SK-N-MC (cell line): ENCODE data around the gene KIF26B.
"Not testable (repeated sequence)": the region's sequence is repeated elsewhere in the genome, so short reads cannot be mapped to it uniquely, and the experiment has no call there.

Experiments
- DNase-seq: peaks from one replicate; pipeline ENCODE4 v3.0.0-alpha.2; 2011; ENCODE audit warnings: low read depth, low spot score
- H3K27ac ChIP-seq: fragments of 200-600 bp; sonication (generic); 2 replicates; pipeline ENCODE4 v1.5.1; 2016; ENCODE audit warnings: mixed run types
- H3K36me3 ChIP-seq: fragments of 200-600 bp; sonication (generic); 2 replicates; pipeline ENCODE4 v1.6.1; 2017; ENCODE audit warnings: antibody characterized with exemption, low read length, mixed read lengths; ENCODE audit not compliant: insufficient read depth
- H3K4me3 ChIP-seq: fragments of 200-600 bp; sonication (generic); 2 replicates; pipeline ENCODE4 v1.5.1; 2016
- H3K9ac ChIP-seq: fragments of 200-600 bp; sonication (generic); 2 replicates; pipeline ENCODE4 v1.8.0; 2017; ENCODE audit warnings: mixed run types, mixed read lengths; ENCODE audit not compliant: insufficient read length
- H3K9me3 ChIP-seq: fragments of 200-600 bp; sonication (generic); 2 replicates; pipeline ENCODE4 v1.6.1; 2017; ENCODE audit warnings: low read depth, mild to moderate bottlenecking, antibody characterized with exemption, low read length, moderate library complexity, mixed read lengths
- EZH2 ChIP-seq: fragments of 200-600 bp; sonication (generic); IDR thresholded peaks from one replicate; pipeline ENCODE4 v1.6.1; 2017; ENCODE audit warnings: antibody characterized with exemption
- FOXP2 ChIP-seq: optimal IDR thresholded peaks from 2 replicates; pipeline ENCODE3; 2011; ENCODE audit warnings: mild to moderate bottlenecking, moderate library complexity; ENCODE audit not compliant: insufficient read depth; ENCODE audit errors: extremely low read length, control extremely low read depth
- POLR2AphosphoS5 ChIP-seq: IDR thresholded peaks from 2 replicates; pipeline ENCODE4 v1.6.1; 2012; ENCODE audit warnings: mild to moderate bottlenecking, low read depth, low read length, borderline replicate concordance

The KIF26B gene

GRCh38 chr1:245656189-245656717, 501.5 kb downstream of the KIF26B start:
- Histone ChIP-seq H3K4me3 (no peak overlapping the region), H3K9me3 (no peaks in the 10 kb centered on the region), H3K9ac (no peak overlapping the region), H3K36me3 (no peaks in the 10 kb centered on the region), H3K27ac (no peak overlapping the region)
- no peak for DNase-seq
- TF ChIP-seq EZH2 (no peak), POLR2AphosphoS5 (no peak)

GRCh38 chr1:245657371-245657770, 502.6 kb downstream of the KIF26B start:
- TF ChIP-seq EZH2 (no peak), FOXP2 (no peak), POLR2AphosphoS5 (no peak)
- no peak overlapping the region for H3K27ac ChIP-seq

GRCh38 chr1:245663373-245663772, 508.6 kb downstream of the KIF26B start:
- Histone ChIP-seq H3K36me3 (no peaks in the 10 kb centered on the region), H3K4me3 (no peak overlapping the region), H3K27ac (no peak overlapping the region), H3K9me3 (no peaks in the 10 kb centered on the region), H3K9ac (no peak overlapping the region)
- DNase-seq: no peak
- TF ChIP-seq EZH2: no peak
- no peak for TF ChIP-seq FOXP2

More at GRCh38 chr1:245657371-245657770, 502.6 kb downstream of the KIF26B start:
- H3K36me3 ChIP-seq: no peaks in the 10 kb centered on the region
- no peak overlapping the region for H3K4me3 ChIP-seq
- no peak for DNase-seq
- no peaks in the 10 kb centered on the region for H3K9me3 ChIP-seq
- H3K9ac ChIP-seq: no peak overlapping the region

- Histone ChIP-seq H3K4me3 (no peak overlapping the region), H3K9ac (no peak overlapping the region), H3K36me3 (no peaks in the 10 kb centered on the region), H3K27ac (no peak overlapping the region), H3K9me3 (no peaks in the 10 kb centered on the region)
- TF ChIP-seq EZH2: no peak
- no peak for TF ChIP-seq POLR2AphosphoS5
- no peak for TF ChIP-seq FOXP2
- no peak for DNase-seq
These were observed 509.1 kb downstream of the KIF26B start for GRCh38 chr1:245663841-245664240.

- no peak for TF ChIP-seq FOXP2
- TF ChIP-seq POLR2AphosphoS5: no peak
- no peak for TF ChIP-seq EZH2
- H3K27ac ChIP-seq: no peak overlapping the region
- DNase-seq: no peak
- no peak overlapping the region for H3K9ac ChIP-seq
- no peaks in the 10 kb centered on the region for H3K9me3 ChIP-seq
- no peak overlapping the region for H3K4me3 ChIP-seq
- no peaks in the 10 kb centered on the region for H3K36me3 ChIP-seq
These were observed 511.6 kb downstream of the KIF26B start for GRCh38 chr1:245666412-245666811.

GRCh38 chr1:245671349-245671748, 516.6 kb downstream of the KIF26B start:
- Histone ChIP-seq H3K27ac (no peak overlapping the region), H3K9ac (no peak overlapping the region), H3K9me3 (no peaks in the 10 kb centered on the region), H3K4me3 (no peak overlapping the region), H3K36me3 (no peaks in the 10 kb centered on the region)
- no peak for DNase-seq
- no peak for TF ChIP-seq POLR2AphosphoS5
- TF ChIP-seq EZH2: no peak
- TF ChIP-seq FOXP2: no peak

GRCh38 chr1:245671966-245672767, 517.4 kb downstream of the KIF26B start:
- H3K36me3 ChIP-seq: no peaks in the 10 kb centered on the region
- no peak overlapping the region for H3K9ac ChIP-seq
- H3K9me3 ChIP-seq: no peaks in the 10 kb centered on the region
- DNase-seq: no peak
- no peak overlapping the region for H3K4me3 ChIP-seq
- H3K27ac ChIP-seq: no peak overlapping the region
- TF ChIP-seq FOXP2 (no peak), POLR2AphosphoS5 (no peak)

- not testable (repeated sequence) for DNase-seq, H3K27ac ChIP-seq, H3K36me3 ChIP-seq, H3K9ac ChIP-seq, H3K9me3 ChIP-seq, H3K4me3 ChIP-seq
These were observed 518.3 kb downstream of the KIF26B start for GRCh38 chr1:245672836-245673656.
